Lung (tissue), 12 donors: ENCODE results near the gene ADGRG1. TPM values are rescaled to one million over a fixed set of nuclear protein-coding genes. Genes with fewer than 3 reads are reported as not detected.

Source experiments
- ATAC-seq: fragments of 200-7000 bp; cut with Tn5 transposase; one replicate; pipeline ENCODE4 v1.9.1; 2020; ENCODE audit warnings: moderate number of reproducible peaks; ENCODE audit not compliant: insufficient read depth, low FRiP score
- DNase-seq, 3 donors: peaks; one replicate each; pipeline ENCODE4 v3.0.0-alpha.2; 2013 to 2017
- H3K27ac ChIP-seq, 2 donors: one replicate each; pipeline ENCODE4 v1.5.1; 2013; ENCODE audit warnings: mild to moderate bottlenecking in 2 of 2, moderate library complexity in 2 of 2, control low read depth in 1 of 2, inconsistent platforms in 1 of 2, low read depth in 1 of 2, low read length in 1 of 2
- H3K27me3 ChIP-seq, 3 donors: one replicate each; pipeline ENCODE4 v1.5.1; 2013; ENCODE audit warnings: low read length in 2 of 3; ENCODE audit not compliant: control insufficient read depth in 3 of 3, insufficient read depth in 3 of 3
- H3K36me3 ChIP-seq, 4 donors: one replicate each; pipeline ENCODE4 v1.5.1; 2013; ENCODE audit warnings: low read length in 4 of 4, mild to moderate bottlenecking in 1 of 4, moderate library complexity in 1 of 4; ENCODE audit not compliant: control insufficient read depth in 4 of 4, insufficient read depth in 4 of 4
- H3K4me1 ChIP-seq, 5 donors: one replicate each; pipeline ENCODE4 v1.5.1; 2013; ENCODE audit warnings: low read length in 5 of 5, mild to moderate bottlenecking in 2 of 5, moderate library complexity in 1 of 5; ENCODE audit not compliant: control insufficient read depth in 5 of 5, insufficient read depth in 5 of 5
- H3K4me3 ChIP-seq: one replicate; pipeline ENCODE4 v1.5.1; 2013; ENCODE audit warnings: mild to moderate bottlenecking, control low read depth, moderate library complexity
- H3K9ac ChIP-seq, 2 donors: one replicate each; pipeline ENCODE4 v1.5.1; 2013; ENCODE audit warnings: low read length in 2 of 2, control low read depth in 1 of 2; ENCODE audit not compliant: insufficient read depth in 1 of 2
- H3K9me3 ChIP-seq, 4 donors: one replicate each; pipeline ENCODE4 v1.5.1; 2013; ENCODE audit warnings: low read length in 3 of 4, mild to moderate bottlenecking in 1 of 4, moderate library complexity in 1 of 4; ENCODE audit not compliant: control insufficient read depth in 4 of 4, insufficient read depth in 3 of 4
- CTCF ChIP-seq: IDR thresholded peaks from 2 replicates; pipeline ENCODE4 v1.5.1; 2012; ENCODE audit warnings: mild to moderate bottlenecking; ENCODE audit errors: control extremely low read depth, extremely low read depth
- WGBS, 2 donors: extraction: QIAGEN DNeasy Blood & Tissue Kit; methylation state at CpG; one replicate each; pipeline ENCODE4 v1.1.7; 2013; 5-methylcytosine and 5-hydroxymethylcytosine counted together
- polyA plus RNA-seq, 2 donors: library from polyadenylated mRNA; stranded (reverse); fragments of 200-250 nt; gene quantifications; one replicate each; pipeline ENCODE4 v1.2.1, GENCODE V29; 2013
- total RNA-seq, 2 donors: library from RNA; depleted of rRNA in 1 of 2; stranded (reverse); fragments of >200 nt in 1 of 2; gene quantifications; one replicate each; pipeline ENCODE4 v1.2.1, GENCODE V29; 2014 to 2021
- donor health status: control.
- donor health status: control.
- donor health status: Bipolar disorder and iron deficiency.
- donor health status: healthy.
- donor health status: DM: yes; HTN: yes; CAD: no.

Gene ADGRG1
- total and polyA plus RNA-seq, 4 donors: 8.8 to 74.4 (median 28.0) TPM

- H3K9me3 ChIP-seq: no peaks in the 10 kb centered on the region
- 78 to 85% methylated on average over 4 of the region's 4 CpGs for WGBS, 2 donors
- peaks cover 0 to 6% (median 0%) of the 10 kb centered on the region in 5 donors for H3K4me1 ChIP-seq
- no peaks in the 10 kb centered on the region for H3K36me3 ChIP-seq
- TF ChIP-seq CTCF: no peak
- ATAC-seq: no peak
- DNase-seq: no peak
- no peak overlapping the region for H3K9ac ChIP-seq
- H3K27ac ChIP-seq: no peak overlapping the region
- H3K4me3 ChIP-seq: no peak overlapping the region
- H3K27me3 ChIP-seq: peaks cover 0 to 3% (median 0%) of the 10 kb centered on the region in 3 donors
These were observed 65.1 kb downstream of the ADGRG1 start for GRCh38 chr16:57693550-57693949.

GRCh38 chr16:57694231-57694724 is 65.8 kb downstream of the ADGRG1 start:
- peaks cover 0 to 4% (median 0%) of the 10 kb centered on the region in 5 donors for H3K4me1 ChIP-seq
- no peak overlapping the region for H3K27ac ChIP-seq
- H3K4me3 ChIP-seq: no peak overlapping the region
- no peak for DNase-seq
- no peak for ATAC-seq
- WGBS, 2 donors: 64 to 68% methylated on average over 10 of the region's 10 CpGs
- H3K36me3 ChIP-seq: no peaks in the 10 kb centered on the region
- no peak overlapping the region for H3K9ac ChIP-seq
- H3K27me3 ChIP-seq: peaks cover 0 to 3% (median 0%) of the 10 kb centered on the region in 3 donors
- no peaks in the 10 kb centered on the region for H3K9me3 ChIP-seq
- no peak for TF ChIP-seq CTCF

- Histone ChIP-seq H3K4me3 (no peak within 1 kb of the TSS), H3K27ac (no peak within 1 kb of the TSS), H3K9me3 (no peaks in the 10 kb centered on the region), H3K9ac (no peak within 1 kb of the TSS), H3K4me1 (peaks cover 0 to 2% (median 0%) of the 10 kb centered on the region in 5 donors), H3K36me3 (no peaks in the 10 kb centered on the region), H3K27me3 (peaks cover 0 to 3% (median 0%) of the 10 kb centered on the region in 3 donors)
- TF ChIP-seq CTCF: no peak
- 20 to 31% methylated on average over 8 of the region's 8 CpGs for WGBS, 2 donors
- DNase-seq (peak; percentile 69 to 74 (median 71)), ATAC-seq (peak; percentile 43)
These were observed 66.6 kb downstream of the ADGRG1 start, which contains the start of gene DRC7 for GRCh38 chr16:57694725-57695679. DRC7 (plus strand) TSS chr16:57694806; CDS start chr16:57697950, 3,144 bp downstream.
